ENCODE data around the gene RAD21L1. TPM values are rescaled to one million over a fixed set of nuclear protein-coding genes. Genes with fewer than 3 reads are reported as not detected.

Gene RAD21L1
- total RNA-seq, 1 donor from 2014 or later = not detected

GRCh38 chr20:1278993-1279392, 53.1 kb downstream of the RAD21L1 start:
- peaks cover 12% of the 10 kb centered on the region for H3K4me1 ChIP-seq
- H3F3A ChIP-seq (ENCODE audit: low read depth) = no peaks in the 10 kb centered on the region
- H3K36me3 ChIP-seq = no peaks in the 10 kb centered on the region
- Mint-ChIP-seq H3K36me3 (no peaks in the 10 kb centered on the region), H3K27me3 (ENCODE audit: insufficient read depth, low read depth) (no peaks in the 10 kb centered on the region), H3K27ac (no peak overlapping the region), H3K9me3 (no peaks in the 10 kb centered on the region), H3K4me3 (no peak overlapping the region), H3K4me1 (peaks cover 3% of the 10 kb centered on the region)
- H3K27ac ChIP-seq = no peak overlapping the region
- H3K4me2 ChIP-seq = no peak overlapping the region
- no peaks in the 10 kb centered on the region for H3K27me3 ChIP-seq
- H3K79me2 ChIP-seq (ENCODE audit: low read depth) = no peaks in the 10 kb centered on the region
- H3K4me3 ChIP-seq = no peak overlapping the region
- no peaks in the 10 kb centered on the region for H3K9me3 ChIP-seq (ENCODE audit: low read depth)
- no peak overlapping the region for H3K9ac ChIP-seq
- no peak overlapping the region for H2AFZ ChIP-seq (replicated peaks)
- TF ChIP-seq EZH2 (IDR thresholded peaks at IDR 0.05) = no peak
- no peak for TF ChIP-seq EZH2phosphoT487 (IDR thresholded peaks at IDR 0.05)
- TF ChIP-seq, protein P1, sequence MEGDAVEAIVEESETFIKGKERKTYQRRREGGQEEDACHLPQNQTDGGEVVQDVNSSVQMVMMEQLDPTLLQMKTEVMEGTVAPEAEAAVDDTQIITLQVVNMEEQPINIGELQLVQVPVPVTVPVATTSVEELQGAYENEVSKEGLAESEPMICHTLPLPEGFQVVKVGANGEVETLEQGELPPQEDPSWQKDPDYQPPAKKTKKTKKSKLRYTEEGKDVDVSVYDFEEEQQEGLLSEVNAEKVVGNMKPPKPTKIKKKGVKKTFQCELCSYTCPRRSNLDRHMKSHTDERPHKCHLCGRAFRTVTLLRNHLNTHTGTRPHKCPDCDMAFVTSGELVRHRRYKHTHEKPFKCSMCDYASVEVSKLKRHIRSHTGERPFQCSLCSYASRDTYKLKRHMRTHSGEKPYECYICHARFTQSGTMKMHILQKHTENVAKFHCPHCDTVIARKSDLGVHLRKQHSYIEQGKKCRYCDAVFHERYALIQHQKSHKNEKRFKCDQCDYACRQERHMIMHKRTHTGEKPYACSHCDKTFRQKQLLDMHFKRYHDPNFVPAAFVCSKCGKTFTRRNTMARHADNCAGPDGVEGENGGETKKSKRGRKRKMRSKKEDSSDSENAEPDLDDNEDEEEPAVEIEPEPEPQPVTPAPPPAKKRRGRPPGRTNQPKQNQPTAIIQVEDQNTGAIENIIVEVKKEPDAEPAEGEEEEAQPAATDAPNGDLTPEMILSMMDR (IDR thresholded peaks at IDR 0.05) = no peak
- H4K20me1 ChIP-seq (ENCODE audit: low read depth) = no peaks in the 10 kb centered on the region
- DNase-seq (ENCODE audit: low spot score) = no peak

DNA sequence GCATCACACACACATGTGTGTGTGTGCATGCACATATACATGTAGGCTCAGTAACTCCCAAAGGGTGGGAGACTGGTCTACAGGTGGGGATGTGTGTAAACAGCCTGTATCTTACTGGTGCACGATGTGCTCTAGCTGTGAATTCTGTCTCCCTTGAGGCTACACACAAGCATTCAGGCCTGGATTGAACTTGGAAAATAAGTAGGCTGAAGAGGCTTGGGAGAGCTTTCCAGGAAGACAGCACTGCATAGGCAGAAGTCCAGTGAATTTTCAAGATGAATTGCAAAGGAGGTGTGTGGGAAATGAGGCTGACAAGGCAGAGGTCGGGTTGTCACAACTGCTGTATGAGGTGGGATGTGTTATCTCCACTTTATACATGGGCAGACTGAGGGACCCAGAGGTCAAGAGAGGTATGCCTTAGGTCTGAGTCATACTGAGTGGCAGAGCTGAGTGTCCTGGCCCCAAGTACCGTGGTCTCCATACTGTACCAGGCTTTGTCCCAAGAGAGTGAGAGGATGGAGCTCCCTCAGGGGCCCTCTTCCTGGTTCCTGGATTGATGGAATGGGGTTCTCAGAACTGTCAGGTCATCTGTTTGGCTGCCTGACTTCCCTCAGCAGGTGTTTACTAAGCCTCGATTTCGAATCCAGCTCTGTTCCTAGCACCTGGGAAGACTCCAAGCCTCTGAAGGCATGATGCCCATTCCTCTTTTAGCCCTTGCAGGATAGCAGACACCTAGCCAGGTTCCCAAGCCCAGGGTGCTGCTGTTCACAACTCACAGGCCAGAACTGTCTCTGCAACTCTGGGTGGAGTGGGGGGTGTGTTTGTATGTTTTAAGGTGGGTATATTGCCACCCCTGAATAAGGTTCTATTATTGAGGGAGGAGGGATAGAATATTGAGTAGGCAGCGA, 54.6 kb downstream of the RAD21L1 start:
- no peak overlapping the region for H2AFZ ChIP-seq (replicated peaks)
- H3K9me3 ChIP-seq (ENCODE audit: low read depth) = no peaks in the 10 kb centered on the region
- peaks cover 27% of the 10 kb centered on the region for H3K4me1 ChIP-seq
- H3K79me2 ChIP-seq (ENCODE audit: low read depth) = no peaks in the 10 kb centered on the region
- H3K27me3 ChIP-seq = no peaks in the 10 kb centered on the region
- H3K4me2 ChIP-seq = no peak overlapping the region
- DNase-seq (ENCODE audit: low spot score) = no peak
- no peak overlapping the region for H3K27ac ChIP-seq
- no peak overlapping the region for H3K4me3 ChIP-seq
- H3K36me3 ChIP-seq = no peaks in the 10 kb centered on the region
- TF ChIP-seq EZH2 (IDR thresholded peaks at IDR 0.05) = no peak
- TF ChIP-seq EZH2phosphoT487 (IDR thresholded peaks at IDR 0.05) = no peak
- TF ChIP-seq, protein P1 (IDR thresholded peaks at IDR 0.05) = no peak
- Mint-ChIP-seq H3K9me3 (no peaks in the 10 kb centered on the region), H3K4me3 (no peak overlapping the region), H3K36me3 (no peaks in the 10 kb centered on the region), H3K27me3 (ENCODE audit: insufficient read depth, low read depth) (no peaks in the 10 kb centered on the region), H3K27ac (no peak overlapping the region), H3K4me1 (peaks cover 8% of the 10 kb centered on the region)
- H3F3A ChIP-seq (ENCODE audit: low read depth) = peaks cover 10% of the 10 kb centered on the region
- H3K9ac ChIP-seq = no peak overlapping the region
- no peaks in the 10 kb centered on the region for H4K20me1 ChIP-seq (ENCODE audit: low read depth)

DNA sequence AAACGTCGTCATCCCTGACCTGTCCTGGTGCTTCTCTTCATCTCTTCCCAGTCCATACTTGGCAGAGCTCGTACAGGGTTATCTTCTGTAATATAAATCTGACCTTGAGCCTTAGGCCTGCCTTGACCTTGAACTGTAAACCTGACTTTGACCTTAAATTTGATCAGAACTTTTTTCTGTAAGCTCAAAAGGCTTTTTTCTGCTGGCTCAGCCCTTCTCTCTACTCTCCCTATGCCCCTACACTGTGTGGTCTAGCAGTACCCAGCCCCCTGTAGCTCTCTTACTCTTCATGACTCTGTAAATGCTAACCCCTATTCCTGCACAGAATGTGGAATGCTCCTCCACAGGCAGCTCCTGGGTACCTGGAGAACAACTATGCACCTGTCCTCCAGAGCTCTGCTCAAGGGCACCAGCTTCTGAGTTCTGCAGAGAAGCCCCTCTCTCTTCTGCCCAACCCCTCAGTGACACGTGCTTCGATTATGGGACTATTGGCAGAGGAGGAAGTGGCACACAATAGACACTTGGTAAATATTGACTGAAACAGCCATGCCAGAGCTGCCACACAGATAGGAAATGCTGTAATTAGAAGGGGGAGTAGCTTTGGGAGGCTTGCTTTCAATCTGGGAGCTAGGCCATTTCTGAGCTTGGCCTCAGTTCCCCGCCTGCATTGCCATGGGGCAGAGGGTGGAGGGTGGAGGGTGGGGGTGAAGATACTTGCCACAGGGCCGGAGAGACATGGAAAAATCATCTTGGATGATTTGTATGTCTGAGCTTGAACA, 55.6 kb downstream of the RAD21L1 start:
- Mint-ChIP-seq H3K4me1 (peaks cover 8% of the 10 kb centered on the region), H3K27ac (no peak overlapping the region), H3K9me3 (no peaks in the 10 kb centered on the region), H3K4me3 (no peak overlapping the region), H3K27me3 (ENCODE audit: insufficient read depth, low read depth) (no peaks in the 10 kb centered on the region), H3K36me3 (no peaks in the 10 kb centered on the region)
- no peak overlapping the region for H3K4me2 ChIP-seq
- no peak overlapping the region for H3K4me3 ChIP-seq
- H3K9ac ChIP-seq = no peak overlapping the region
- no peak overlapping the region for H2AFZ ChIP-seq (replicated peaks)
- peaks cover 32% of the 10 kb centered on the region for H3K4me1 ChIP-seq
- H3K79me2 ChIP-seq (ENCODE audit: low read depth) = no peaks in the 10 kb centered on the region
- H3F3A ChIP-seq (ENCODE audit: low read depth) = peaks cover 10% of the 10 kb centered on the region
- H3K27me3 ChIP-seq = no peaks in the 10 kb centered on the region
- no peaks in the 10 kb centered on the region for H3K9me3 ChIP-seq (ENCODE audit: low read depth)
- DNase-seq (ENCODE audit: low spot score) = no peak
- TF ChIP-seq, protein P1 (IDR thresholded peaks at IDR 0.05) = no peak
- TF ChIP-seq EZH2 (IDR thresholded peaks at IDR 0.05) (no peak), EZH2phosphoT487 (IDR thresholded peaks at IDR 0.05) (no peak)
- no peak overlapping the region for H3K27ac ChIP-seq
- H3K36me3 ChIP-seq = no peaks in the 10 kb centered on the region
- H4K20me1 ChIP-seq (ENCODE audit: low read depth) = no peaks in the 10 kb centered on the region
